GM12878 (cell line): ENCODE results near the gene URI1. TPM values are rescaled to one million over a fixed set of nuclear protein-coding genes. Genes with fewer than 3 reads are reported as not detected.

Experiments used
- ATAC-seq: fragments of 200-7000 bp; cut with Tn5 transposase; 3 replicates; pipeline ENCODE4 v1.9.1; 2020; ENCODE audit warnings: mild to moderate bottlenecking, moderate library complexity
- BruUV-seq: library from RNA; stranded (reverse); fragments of 400-500 nt; replicated peaks from 2 replicates; lab custom pipeline; 2021; lab: Mats Ljungman, UMichigan
- CTCF ChIA-PET: fragments of 300-600 bp; sonication (Branson Sonifier 250); formaldehyde crosslinking; extraction: SDS; loops from one replicate; lab custom pipeline; 2021; ENCODE audit warnings: inconsistent platforms; lab: Yijun Ruan, JAX
- POLR2A ChIA-PET: fragments of 350-600 bp; formaldehyde crosslinking; extraction: SDS; loops from one replicate; lab custom pipeline; 2021; ENCODE audit warnings: inconsistent platforms; lab: Charles Lee
- RAD21 ChIA-PET: fragments of 300-600 bp; sonication (Branson Sonifier 250); formaldehyde crosslinking; loops from one replicate; lab custom pipeline; 2023; ENCODE audit warnings: antibody characterized with exemption; ENCODE audit not compliant: unreplicated experiment; lab: Charles Lee
- SMC1A ChIA-PET: fragments of 300-600 bp; sonication (Branson Sonifier 250); formaldehyde crosslinking; loops from one replicate; lab custom pipeline; 2023; ENCODE audit not compliant: unreplicated experiment, uncharacterized antibody; lab: Charles Lee
- DNase-seq: peaks from one replicate; pipeline ENCODE4 v3.0.0-alpha.2; 2011; ENCODE audit warnings: low read depth, low spot score
- FAIRE-seq: peaks from 3 replicates; lab custom pipeline; 2011; peaks lifted over from hg19 to GRCh38; lab: Jason Lieb, UNC
- H2AFZ ChIP-seq: 2 replicates; pipeline ENCODE4 v1.6.0; 2011; ENCODE audit warnings: low read depth, low read length, control low read depth; ENCODE audit not compliant: control insufficient read depth
- H3K27ac ChIP-seq: 2 replicates; pipeline ENCODE4 v1.5.1; 2011; ENCODE audit warnings: control low read depth; ENCODE audit not compliant: control insufficient read depth, insufficient read depth
- H3K27me3 ChIP-seq, 2 experiments: replicated peaks in 1 of 2; 2 replicates each; pipeline versions ENCODE4 v1.6.0 to v1.6.1; 2011; ENCODE audit warnings: low read length in 1 of 2; ENCODE audit not compliant: control insufficient read depth in 2 of 2, insufficient read depth in 2 of 2
- H3K36me3 ChIP-seq, 2 experiments: 2 replicates each; pipeline ENCODE4 v1.5.1; 2011; ENCODE audit warnings: low read length in 1 of 2; ENCODE audit not compliant: control insufficient read depth in 2 of 2, insufficient read depth in 2 of 2
- H3K4me1 ChIP-seq: 2 replicates; pipeline ENCODE4 v1.6.1; 2011; ENCODE audit warnings: mild to moderate bottlenecking, low read length, moderate library complexity, mixed read lengths; ENCODE audit not compliant: control insufficient read depth, insufficient read depth
- H3K4me2 ChIP-seq: 2 replicates; pipeline ENCODE4 v1.6.0; 2011; ENCODE audit warnings: control low read depth; ENCODE audit not compliant: control insufficient read depth, insufficient read depth
- H3K4me3 ChIP-seq: fragments of 200-600 bp; sonication (generic); 2 replicates; pipeline ENCODE4 v1.5.1; 2016
- H3K79me2 ChIP-seq: 2 replicates; pipeline ENCODE4 v1.6.0; 2011; ENCODE audit warnings: low read length; ENCODE audit not compliant: control insufficient read depth, insufficient read depth
- H3K9ac ChIP-seq: 2 replicates; pipeline ENCODE4 v1.8.0; 2011; ENCODE audit warnings: low read length, control low read depth, mixed read lengths; ENCODE audit not compliant: control insufficient read depth, insufficient read depth
- H3K9me3 ChIP-seq: replicated peaks from 3 replicates; pipeline ENCODE4 v1.5.1; 2011; ENCODE audit warnings: mild to moderate bottlenecking, low read length; ENCODE audit not compliant: control insufficient read depth, insufficient read depth
- H4K20me1 ChIP-seq: 2 replicates; pipeline ENCODE4 v1.6.0; 2011; ENCODE audit not compliant: control insufficient read depth, insufficient read depth
- E2F4 ChIP-seq: IDR thresholded peaks from 2 replicates; pipeline ENCODE4 v1.6.1; 2012; ENCODE audit warnings: low read depth, low read length, improper control_type of control experiment
- KDM1A ChIP-seq: fragments of 200-600 bp; sonication (generic); IDR thresholded peaks from 2 replicates; pipeline ENCODE4 v1.6.1; 2016; ENCODE audit warnings: borderline replicate concordance
- NR2C1 ChIP-seq: fragments of 450-650 bp; IDR thresholded peaks from 2 replicates; pipeline ENCODE4 v1.6.1; 2017; ENCODE audit warnings: antibody characterized with exemption, mild to moderate bottlenecking, moderate library complexity
- PAX8 ChIP-seq: fragments of 450-650 bp; IDR thresholded peaks from 2 replicates; pipeline ENCODE4 v1.6.1; 2017; ENCODE audit warnings: mild to moderate bottlenecking, moderate library complexity
- POLR2A ChIP-seq: IDR thresholded peaks from 2 replicates; pipeline ENCODE4 v1.6.1; 2011; ENCODE audit warnings: low read depth, mild to moderate bottlenecking, low read length
- POU2F2 ChIP-seq: IDR thresholded peaks from 3 replicates; pipeline ENCODE4 v1.6.1; 2011; ENCODE audit warnings: low read depth, mild to moderate bottlenecking, low read length, borderline replicate concordance
- STAT1 ChIP-seq: fragments of 450-650 bp; conservative IDR thresholded peaks from 2 replicates; pipeline ENCODE4 v1.6.1; 2014; ENCODE audit warnings: antibody characterized with exemption, mild to moderate bottlenecking
- TARDBP ChIP-seq: IDR thresholded peaks from 2 replicates; pipeline ENCODE4 v1.6.1; 2016; ENCODE audit warnings: borderline replicate concordance
- YBX1 ChIP-seq: fragments of 450-650 bp; IDR thresholded peaks from 2 replicates; pipeline ENCODE4 v1.6.1; 2016; ENCODE audit warnings: antibody characterized with exemption
- WGBS: methylation state at CpG from one replicate; pipeline ENCODE4 v1.1.6; 2016; ENCODE audit warnings: low lambda C conversion rate; ENCODE audit not compliant: insufficient replicate concordance, insufficient coverage; ENCODE audit errors: missing lambda C conversion rate; 5-methylcytosine and 5-hydroxymethylcytosine counted together
- in situ Hi-C: fragments of 300-500 bp; cut with MboI; formaldehyde crosslinking; loops from 9 replicates; pipeline ENCODE4 v1.14.3; 2018; ENCODE audit warnings: mixed read lengths
- intact Hi-C: fragments of 100-400 bp; cut with micrococcal nuclease; formaldehyde crosslinking; loops from one replicate; pipeline ENCODE4 v1.14.2; 2022; ENCODE audit not compliant: unreplicated experiment
- polyA plus RNA-seq, 11 experiments: library from polyadenylated mRNA; depleted of rRNA in 4 of 11; unstranded in 6 of 11; stranded (reverse) in 5 of 11; fragments of >200 nt; fragmentation: Nextera tagmentation in 4 of 11; fragmentation: Illumina TruSeq in 1 of 11; extraction: Ambion mirVana in 4 of 11; extraction: Trizol in 1 of 11; gene quantifications; 1 replicate in 1 of 11; 2 replicates in 10 of 11; pipeline versions ENCODE4 v1.2.1 to v1.2.3, GENCODE V29; 2011 to 2016; ENCODE audit warnings: inconsistent platforms in 2 of 11, missing spikeins in 2 of 11, low read depth in 1 of 11
- total RNA-seq, 4 experiments: library from RNA; depleted of rRNA in 3 of 4; stranded (reverse); fragments of >200 nt in 3 of 4; fragmentation: Illumina TruSeq in 1 of 4; extraction: Trizol in 1 of 4; gene quantifications; 2 replicates each; pipeline versions ENCODE4 v1.2.1 to v1.2.3, GENCODE V29; 2013 to 2021

URI1 gene
- total and polyA plus RNA-seq, 10 of the 15 experiments (the other 5 are each of a cell fraction or from before 2014, with no cell fraction given): 15.2 to 94.2 (median 47.9) TPM

- CTCF ChIA-PET: no interaction called here
- Histone ChIP-seq H3K9me3 (no peaks in the 10 kb centered on the region), H3K4me2 (no peak overlapping the region), H3K9ac (no peak overlapping the region), H3K27me3 (no peaks in the 10 kb centered on the region), H3K79me2 (no peaks in the 10 kb centered on the region), H3K36me3 (peaks cover 2 to 13% of the 10 kb centered on the region in 2 experiments), H4K20me1 (no peaks in the 10 kb centered on the region), H3K4me1 (peaks cover 11% of the 10 kb centered on the region), H2AFZ (no peak overlapping the region), H3K27ac (no peak overlapping the region), H3K4me3 (no peak overlapping the region)
- SMC1A ChIA-PET: interaction anchor here (0.7 kb wide), 1 partner anchor 17 kb away, joined by 3 read pairs; no protein-coding TSS in a partner anchor
- RAD21 ChIA-PET: no interaction called here
- intact Hi-C loops (no loop called here), in situ Hi-C loops (no loop called here)
- TF ChIP-seq POLR2A: no peak
- TF ChIP-seq YBX1: no peak
- TF ChIP-seq PAX8: no peak
- no peak for TF ChIP-seq TARDBP
- TF ChIP-seq NR2C1: no peak
- no peak for TF ChIP-seq E2F4
- no peak for TF ChIP-seq STAT1
- TF ChIP-seq POU2F2: no peak
- TF ChIP-seq KDM1A: no peak
- WGBS: 98% methylated on average over 3 of the region's 3 CpGs
- no TSS peak for BruUV-seq
- POLR2A ChIA-PET: interaction anchor here (1.2 kb wide), 1 partner anchor 15 kb away, joined by 3 read pairs; no protein-coding TSS in a partner anchor
- ATAC-seq (no peak), FAIRE-seq (no peak), DNase-seq (no peak)
Observed at GRCh38 chr19:30014770-30015169, 72.7 kb downstream of the URI1 start.
